HG03159 (cell line): ENCODE measurements around the gene IL26.
"Not testable (repeated sequence)": the region's sequence is repeated elsewhere in the genome, so short reads cannot be mapped to it uniquely, and the experiment has no call there.

Experiments used
- ATAC-seq: cut with Tn5 transposase; IDR thresholded peaks from one replicate; pipeline ENCODE4 v1.9.1; 2021; ENCODE audit warnings: mild to moderate bottlenecking, moderate library complexity; ENCODE audit not compliant: unreplicated experiment

IL26 gene

GRCh38 chr12:68203460-68203875 is 22.1 kb downstream of the IL26 start:
- no peak for ATAC-seq

GRCh38 chr12:68200854-68201253 is 24.8 kb downstream of the IL26 start:
- ATAC-seq = no peak

GRCh38 chr12:68199127-68199526 is 26.5 kb downstream of the IL26 start:
- ATAC-seq = no peak

DNA sequence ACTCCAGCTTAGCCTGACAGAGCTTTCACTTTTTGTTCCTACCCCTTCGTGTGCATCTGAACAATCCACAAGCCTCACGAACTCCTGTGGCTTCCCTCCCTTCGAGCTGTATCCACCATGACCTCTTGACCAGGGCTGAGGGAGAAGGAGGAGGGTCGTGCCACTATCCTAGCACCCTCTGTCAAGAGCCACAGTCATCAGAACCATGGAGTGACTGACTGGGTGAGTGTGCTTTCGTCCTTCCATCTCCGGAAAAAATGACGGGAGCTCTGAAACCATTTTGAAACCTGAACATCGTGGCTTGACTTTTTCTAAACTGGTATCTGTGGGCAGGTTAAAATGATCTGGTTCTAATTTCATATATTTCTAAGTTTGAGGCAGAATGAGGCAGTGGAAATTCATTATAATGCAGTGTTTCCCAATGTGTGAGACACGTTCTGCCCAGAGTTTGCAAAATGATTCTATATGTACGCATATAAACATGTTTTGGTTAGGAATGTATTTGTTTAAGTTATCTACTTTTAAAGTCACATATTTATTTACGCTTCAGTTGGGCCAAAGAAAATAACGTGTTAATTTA is 27.0 kb downstream of the IL26 start:
- ATAC-seq = no peak

DNA sequence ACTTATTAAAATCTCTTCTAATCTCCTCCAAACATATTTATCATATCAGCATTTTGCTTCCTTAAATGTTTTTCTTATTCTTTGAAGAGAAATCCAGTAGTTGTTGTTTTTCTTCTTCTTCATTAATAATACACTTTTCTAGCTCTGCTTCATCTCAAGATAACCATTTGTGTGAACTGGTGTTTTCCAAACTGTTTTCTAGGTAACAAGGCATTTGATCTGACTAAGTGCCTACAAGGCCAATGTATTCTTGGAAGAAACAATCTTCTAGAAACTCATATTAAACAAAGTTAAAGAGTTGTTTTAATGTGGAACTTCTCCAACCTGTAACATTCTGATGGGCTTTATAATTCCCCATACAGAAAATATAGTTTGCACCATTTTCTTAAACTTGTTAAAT is 35.3 kb downstream of the IL26 start:
- ATAC-seq = no peak

GRCh38 chr12:68189821-68190242 is 35.8 kb downstream of the IL26 start:
- no peak for ATAC-seq

GRCh38 chr12:68185598-68185997 is 40.0 kb downstream of the IL26 start:
- ATAC-seq = no peak

GRCh38 chr12:68180792-68181744 is 44.5 kb downstream of the IL26 start:
- ATAC-seq = peak; percentile 60

DNA sequence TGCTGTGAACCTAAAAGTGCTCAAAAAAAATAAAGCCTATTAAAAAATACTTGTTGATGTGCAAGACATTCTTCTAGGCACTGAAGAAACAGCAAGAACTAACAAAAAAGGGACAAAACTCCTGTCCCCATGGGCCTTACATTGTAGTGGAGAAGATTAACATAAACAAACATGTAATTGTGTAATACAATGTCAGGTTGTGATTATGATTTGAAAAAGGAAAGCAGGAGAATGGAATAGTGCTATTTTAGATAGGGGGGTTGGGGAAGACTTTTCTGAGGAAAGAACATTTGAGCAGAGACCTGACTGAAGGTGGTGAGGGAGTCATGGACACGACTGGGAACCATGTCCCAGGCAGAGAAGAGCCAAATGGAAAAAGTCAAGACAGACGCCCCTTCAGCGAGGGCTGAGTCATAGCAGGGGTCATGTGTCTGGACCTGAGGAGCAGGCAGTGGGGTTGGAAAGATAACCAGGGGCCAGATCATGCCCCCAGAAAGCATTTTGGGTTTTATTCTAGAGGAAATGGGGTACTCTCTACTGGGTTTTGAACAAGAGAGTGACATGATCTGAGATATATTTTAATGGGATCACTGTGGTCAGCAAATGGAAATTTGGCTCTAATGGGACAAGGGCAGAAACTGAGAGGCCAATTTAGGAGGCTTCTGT is 46.7 kb downstream of the IL26 start:
- no peak for ATAC-seq

GRCh38 chr12:68178184-68178583 is 47.4 kb downstream of the IL26 start:
- ATAC-seq = no peak

- no peak for ATAC-seq
These were observed 48.0 kb downstream of the IL26 start for GRCh38 chr12:68177562-68177961.

GRCh38 chr12:68176257-68176656 is 49.4 kb downstream of the IL26 start:
- no peak for ATAC-seq

DNA sequence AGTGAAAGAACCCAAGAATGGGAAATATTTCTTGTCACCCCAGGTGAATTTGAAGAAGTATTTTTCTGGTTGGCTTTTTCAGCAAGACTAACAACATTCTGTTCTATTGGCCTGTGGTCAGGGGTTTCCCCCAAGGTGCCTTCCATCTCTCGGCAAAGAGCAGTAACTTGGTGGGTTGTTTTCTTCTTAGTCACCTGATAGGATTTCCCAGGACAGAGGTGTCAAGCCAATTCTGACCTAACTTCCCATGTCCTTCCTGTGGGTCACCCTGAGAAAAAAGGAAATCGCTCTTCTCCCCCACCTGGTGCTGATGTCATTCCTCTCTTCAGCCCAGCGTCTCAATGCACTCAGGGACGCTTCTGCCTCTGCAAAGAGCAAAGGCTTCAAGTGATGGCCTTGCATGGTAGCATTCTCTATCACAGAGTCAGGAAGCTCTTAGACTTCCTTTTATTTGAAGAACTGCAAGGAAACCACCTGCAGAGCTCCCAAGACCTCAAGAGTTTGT is 50.0 kb downstream of the IL26 start:
- ATAC-seq = peak; percentile 82

- not testable (repeated sequence) for ATAC-seq
These were observed 50.8 kb downstream of the IL26 start for GRCh38 chr12:68174761-68175160.

DNA sequence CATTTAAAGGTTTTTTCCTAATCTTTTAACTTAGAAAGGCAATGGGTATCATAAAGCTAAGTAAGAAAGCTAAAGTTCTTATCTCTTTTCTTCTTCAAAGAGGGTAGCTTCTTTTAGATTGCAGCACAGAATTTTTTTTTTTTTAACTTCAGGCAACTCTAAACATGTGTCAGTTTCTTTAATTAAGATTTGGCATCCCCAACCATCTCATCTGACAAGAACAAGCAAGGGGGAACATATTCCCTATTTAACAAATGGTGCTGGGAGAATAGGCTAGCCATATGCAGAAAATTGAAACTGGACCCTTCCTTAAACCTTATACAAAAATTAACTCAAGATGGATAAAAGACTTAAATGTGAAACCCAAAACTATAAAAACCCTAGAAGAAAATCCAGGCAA is 51.8 kb downstream of the IL26 start:
- no peak for ATAC-seq

- ATAC-seq = no peak
These were observed 54.9 kb downstream of the IL26 start for GRCh38 chr12:68170726-68171125.

DNA sequence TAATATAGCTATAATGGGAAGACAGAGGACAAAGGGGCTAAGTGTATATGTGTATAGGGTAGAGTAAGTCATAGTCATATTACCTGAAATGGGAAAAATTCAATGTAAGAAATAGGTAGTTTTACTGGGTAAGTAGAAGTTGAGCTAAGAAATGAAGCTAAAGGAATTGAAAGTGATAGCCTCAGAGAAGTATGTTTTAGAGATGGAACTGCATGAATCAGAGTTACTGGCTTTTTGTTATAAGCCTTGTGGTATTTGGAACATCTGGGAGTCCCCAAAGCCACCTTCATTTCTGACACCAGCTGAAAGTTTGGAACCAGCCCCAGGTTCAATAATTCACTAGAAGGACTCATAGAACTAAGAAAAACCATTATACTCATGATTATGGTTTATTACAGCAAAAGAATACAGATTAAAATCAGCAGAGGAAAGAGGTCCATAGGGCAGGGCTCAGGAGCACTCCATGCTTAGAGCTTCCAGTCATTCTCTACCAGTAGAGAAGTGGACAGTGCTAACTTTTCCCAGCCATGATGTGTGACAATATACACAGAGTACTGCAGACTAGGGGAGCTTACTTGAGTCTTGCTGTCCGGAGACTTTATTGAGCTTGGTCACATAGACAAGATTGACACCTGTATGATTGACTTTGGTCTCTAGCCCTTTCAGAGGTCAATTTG is 56.3 kb downstream of the IL26 start:
- ATAC-seq = no peak

DNA sequence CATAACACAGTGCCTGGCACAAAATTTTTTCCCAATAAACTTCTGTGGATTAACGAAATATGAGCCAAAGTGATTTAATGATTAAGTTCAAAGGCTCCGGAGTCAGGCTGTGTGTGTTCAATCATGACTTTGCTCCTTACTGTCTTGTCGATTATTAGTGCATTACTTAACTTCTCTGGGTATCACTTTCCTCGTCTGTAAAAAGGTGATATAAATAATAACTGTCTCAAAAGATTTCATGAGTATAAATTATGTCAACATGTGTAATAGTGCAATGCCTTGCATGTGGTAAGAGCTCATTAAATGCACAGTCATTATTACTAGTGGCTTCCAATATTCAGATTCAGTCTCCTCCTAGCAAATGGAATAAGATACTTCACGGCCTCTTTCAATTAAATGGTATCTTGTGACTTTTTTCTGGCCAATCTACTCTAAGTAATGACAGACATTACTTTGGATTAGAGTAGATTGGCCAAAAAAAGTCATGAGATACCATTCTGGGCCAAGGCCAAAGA is 59.2 kb downstream of the IL26 start:
- no peak for ATAC-seq

- ATAC-seq = peak; percentile 65
These were observed 62.0 kb downstream of the IL26 start for GRCh38 chr12:68163560-68164081.

DNA sequence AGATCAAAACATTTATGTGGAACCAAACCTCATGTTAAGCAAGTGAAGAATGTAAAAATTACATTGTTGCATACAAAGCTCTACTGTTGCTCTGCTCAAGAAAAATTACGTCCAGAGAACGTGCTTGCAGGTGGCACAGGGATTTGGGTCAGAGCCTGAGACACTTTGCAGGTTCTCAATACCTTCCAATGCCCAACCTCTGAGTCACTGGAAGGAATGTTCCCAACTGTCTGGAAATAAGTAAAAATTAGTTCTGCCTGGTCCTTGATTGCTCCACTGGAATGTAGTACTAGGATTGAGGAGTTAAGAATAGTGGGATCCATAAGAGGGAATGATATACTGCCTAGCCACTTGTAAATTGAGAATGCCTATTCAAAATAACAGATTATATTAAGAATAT is 63.2 kb downstream of the IL26 start:
- ATAC-seq = no peak
